Hematopoietic multipotent progenitor cell treated with erythropoietin and hydrocortisone succinate and interleukin-3 and kit ligand, for 17 days (in vitro differentiated cells): Measurements from ENCODE around the gene NDUFA12.

Experiments
- DNase-seq: peaks from one replicate; pipeline ENCODE4 v3.0.0-alpha.2; 2015; ENCODE audit warnings: low spot score

NDUFA12 gene

GRCh38 chr12:94980577-94980976 is 22.9 kb downstream of the NDUFA12 start:
- no peak for DNase-seq

GRCh38 chr12:94979941-94980340 is 23.6 kb downstream of the NDUFA12 start:
- DNase-seq = no peak

GRCh38 chr12:94977766-94978468 is 25.6 kb downstream of the NDUFA12 start:
- no peak for DNase-seq

- no peak for DNase-seq
These were observed 30.3 kb downstream of the NDUFA12 start for GRCh38 chr12:94973221-94973620.

DNA sequence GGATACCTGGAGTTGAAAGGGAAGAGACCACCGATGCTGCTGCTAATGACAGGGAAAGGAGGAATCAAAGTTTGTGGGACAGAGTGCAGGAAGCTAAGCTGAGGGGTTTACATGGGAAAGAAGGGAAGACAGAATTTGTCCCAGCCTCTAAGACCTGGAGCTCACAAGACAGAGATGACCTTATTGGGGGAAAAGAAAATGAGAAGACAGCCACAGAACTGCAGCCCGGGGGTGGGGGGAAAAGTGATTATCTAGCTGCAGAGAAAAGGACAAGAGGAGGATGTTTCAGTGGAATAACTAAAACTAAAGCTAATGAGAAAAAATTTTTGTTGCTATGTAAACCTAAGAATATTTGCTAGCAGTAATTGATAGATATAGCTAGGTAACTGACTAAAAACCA is 30.7 kb downstream of the NDUFA12 start:
- DNase-seq = no peak

GRCh38 chr12:94971923-94972322 is 31.6 kb downstream of the NDUFA12 start:
- DNase-seq = no peak

- DNase-seq = no peak
These were observed 32.9 kb downstream of the NDUFA12 start for GRCh38 chr12:94970560-94970959.

GRCh38 chr12:94969424-94969823 is 34.1 kb downstream of the NDUFA12 start:
- no peak for DNase-seq

DNA sequence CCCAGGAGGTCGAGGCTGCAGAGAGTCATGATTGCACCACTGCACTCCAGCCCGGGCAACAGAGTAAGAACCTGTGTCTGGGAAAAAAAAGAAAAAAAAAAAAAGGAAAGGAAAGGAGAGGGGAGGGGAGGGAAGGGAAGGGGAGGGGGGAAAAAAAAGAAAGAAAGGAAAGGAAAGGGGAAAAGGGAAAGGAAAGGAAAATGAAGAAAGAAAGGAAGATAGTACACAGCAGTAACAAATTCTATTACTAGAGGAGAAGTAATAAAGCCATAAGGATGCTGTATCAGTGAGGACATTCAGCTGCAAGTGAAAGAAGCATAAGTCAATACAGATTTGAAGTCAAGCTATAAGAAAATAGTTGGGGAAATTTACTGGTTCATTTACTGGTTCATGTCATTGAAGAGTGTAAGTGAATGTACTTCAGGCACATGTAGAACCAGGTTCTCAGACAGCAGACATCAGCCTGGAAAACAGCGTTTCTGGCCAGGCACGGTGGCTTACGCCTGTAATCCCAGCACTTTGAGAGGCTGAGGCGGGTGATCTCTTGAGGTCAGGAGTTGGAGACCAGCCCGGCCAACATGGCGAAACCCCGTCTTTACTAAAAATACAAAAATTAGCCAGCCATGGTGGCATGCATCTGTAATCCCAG is 37.4 kb downstream of the NDUFA12 start:
- DNase-seq = no peak

DNA sequence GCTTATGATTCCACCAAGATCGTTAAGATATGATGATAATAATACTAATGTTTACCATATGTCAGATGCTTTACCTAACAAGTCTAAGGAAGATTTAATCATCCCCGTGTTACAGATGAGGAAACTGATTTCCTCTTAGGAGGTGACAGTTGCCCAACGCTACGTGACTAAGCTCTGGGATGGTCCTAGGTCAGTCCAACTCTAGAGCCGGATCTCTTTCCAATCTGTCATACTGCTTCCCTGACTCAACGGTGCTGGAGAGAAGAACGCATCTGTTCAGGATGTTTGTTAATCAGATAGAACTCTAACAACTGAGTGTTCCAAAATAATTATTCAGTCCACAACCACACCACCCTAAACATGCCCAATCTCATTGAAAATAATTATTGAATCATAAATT is 39.8 kb downstream of the NDUFA12 start:
- DNase-seq = no peak

- DNase-seq = no peak
These were observed 40.8 kb downstream of the NDUFA12 start for GRCh38 chr12:94962670-94963069.

DNA sequence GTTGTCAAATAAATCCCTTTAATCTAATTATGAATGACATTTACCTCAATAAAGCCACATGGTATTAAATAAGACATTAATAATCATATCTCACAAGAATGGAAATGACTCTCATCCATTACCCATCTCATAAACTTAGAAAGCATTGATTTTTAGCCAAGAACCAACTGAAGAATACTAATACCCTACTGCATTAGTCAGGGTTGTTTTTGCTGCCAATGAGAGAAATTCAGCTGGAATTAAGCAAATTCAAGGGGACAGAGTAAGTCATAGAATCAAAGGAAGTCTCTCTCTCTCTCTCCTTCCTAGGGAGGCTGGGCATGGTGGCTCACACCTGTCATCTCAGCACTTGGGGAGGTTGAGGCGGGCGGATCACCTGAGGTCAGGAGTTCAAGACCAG is 41.6 kb downstream of the NDUFA12 start:
- no peak for DNase-seq

GRCh38 chr12:94961256-94961824 is 42.2 kb downstream of the NDUFA12 start:
- DNase-seq = no peak

GRCh38 chr12:94957006-94957405 is 46.5 kb downstream of the NDUFA12 start:
- no peak for DNase-seq

GRCh38 chr12:94954948-94955592 is 48.4 kb downstream of the NDUFA12 start:
- DNase-seq = no peak

- peak; percentile 36 for DNase-seq
These were observed 49.3 kb downstream of the NDUFA12 start for GRCh38 chr12:94954029-94954685.

DNA sequence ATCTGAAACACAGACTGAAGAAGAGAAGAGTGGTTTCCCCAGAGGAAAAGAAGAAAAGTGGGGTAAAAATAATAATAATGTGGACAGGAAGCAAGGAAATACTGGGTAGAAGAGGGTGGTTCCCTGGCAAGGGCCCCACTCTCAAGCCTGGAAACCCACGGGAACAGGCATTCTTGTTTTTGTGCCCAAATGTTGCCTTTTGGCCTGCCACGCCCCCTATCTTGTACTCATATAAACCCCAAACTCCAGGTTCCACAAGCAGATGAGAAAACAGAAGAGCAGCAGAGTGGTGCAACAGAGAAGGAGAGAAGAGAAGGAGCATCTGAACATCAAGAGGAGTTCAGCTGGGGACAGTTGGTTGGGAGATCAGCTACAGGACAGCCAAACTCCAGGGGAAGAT is 51.2 kb downstream of the NDUFA12 start:
- no peak for DNase-seq

DNA sequence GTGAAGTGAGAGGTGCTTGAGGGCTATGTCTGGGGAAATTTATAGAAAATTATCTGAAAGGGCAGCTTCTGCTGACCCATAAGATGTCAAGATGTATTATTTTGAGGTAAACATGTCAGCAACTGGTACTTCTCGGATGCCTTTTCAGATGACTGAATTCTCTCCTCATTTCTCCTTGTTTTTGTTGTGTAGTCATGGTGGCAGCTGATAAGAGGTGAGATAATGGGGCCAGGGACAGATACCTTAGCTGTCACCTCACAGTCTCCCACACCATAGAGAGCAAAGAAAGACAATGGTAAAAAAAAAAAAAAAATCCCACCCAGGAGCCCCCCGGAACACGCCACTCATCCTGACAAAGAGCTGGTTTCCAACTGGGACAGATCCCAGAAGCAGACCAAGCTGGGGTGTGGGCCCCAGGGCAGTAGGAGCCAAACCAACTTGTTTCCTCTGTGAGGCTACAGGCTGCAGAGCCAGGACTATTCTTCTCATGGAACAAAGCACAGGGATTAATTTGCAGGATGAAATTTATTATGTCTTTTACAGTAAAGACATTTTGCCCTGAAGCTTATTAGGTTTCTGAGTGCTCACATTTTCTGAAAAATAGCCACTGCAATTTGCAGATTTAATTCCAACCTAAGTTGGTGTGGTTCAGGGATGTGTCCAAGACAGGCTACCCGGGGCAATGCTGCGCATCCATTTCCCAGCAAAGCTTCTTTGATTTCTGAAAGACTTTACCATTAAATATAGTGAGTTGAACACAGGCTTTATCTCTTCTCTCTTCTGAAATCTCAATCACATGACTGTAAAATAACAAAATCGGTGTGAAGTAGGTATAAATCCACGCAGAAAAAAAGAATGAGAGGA is 52.2 kb downstream of the NDUFA12 start:
- no peak for DNase-seq

DNA sequence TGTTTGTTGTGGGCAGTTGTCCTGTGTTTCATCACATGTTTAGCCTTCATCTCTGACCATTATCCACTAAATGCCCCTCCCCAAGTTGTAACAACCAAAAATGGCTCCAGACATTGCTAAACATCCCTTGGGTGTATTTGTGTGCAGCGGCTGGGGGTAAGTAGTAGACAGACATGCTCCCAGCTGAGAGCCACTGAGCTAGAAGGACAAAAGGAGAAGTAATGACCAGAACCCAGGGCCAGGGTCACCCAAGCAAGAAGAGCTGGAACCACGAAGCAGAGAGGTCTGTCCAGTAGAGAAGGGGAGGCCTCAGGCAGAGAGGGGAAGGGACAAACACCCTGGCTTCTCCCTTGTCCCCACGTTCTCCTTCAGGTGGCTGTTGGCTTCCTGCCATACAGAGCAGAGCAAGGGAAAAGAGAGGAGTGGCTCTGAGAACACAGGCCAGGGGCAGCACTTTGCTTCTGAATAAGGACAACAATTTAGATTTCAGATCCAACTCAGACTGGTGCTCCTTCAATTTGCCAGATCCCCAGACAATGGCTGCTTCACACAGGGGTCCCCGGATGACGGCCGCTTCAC is 55.2 kb downstream of the NDUFA12 start:
- DNase-seq = no peak

DNA sequence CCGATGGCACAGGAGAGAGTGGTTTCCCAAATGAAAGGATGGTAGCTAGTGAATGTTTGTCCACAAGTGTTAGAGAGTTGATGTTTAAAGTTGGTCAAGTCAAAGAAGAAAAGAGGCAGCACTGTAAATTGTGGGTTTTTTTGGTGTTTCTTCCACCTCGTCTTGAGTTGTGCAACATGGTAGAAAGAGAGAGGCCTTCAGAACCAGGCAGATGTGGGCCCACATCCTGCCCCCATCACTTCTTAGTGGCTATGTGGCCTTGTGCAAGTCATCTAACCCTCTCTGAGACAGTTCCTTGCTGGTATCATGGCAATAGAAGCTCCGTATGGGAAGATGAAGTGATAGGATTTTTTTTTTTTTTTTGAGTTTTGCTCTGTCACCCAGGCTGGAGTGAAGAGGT is 60.8 kb downstream of the NDUFA12 start:
- DNase-seq = no peak

DNA sequence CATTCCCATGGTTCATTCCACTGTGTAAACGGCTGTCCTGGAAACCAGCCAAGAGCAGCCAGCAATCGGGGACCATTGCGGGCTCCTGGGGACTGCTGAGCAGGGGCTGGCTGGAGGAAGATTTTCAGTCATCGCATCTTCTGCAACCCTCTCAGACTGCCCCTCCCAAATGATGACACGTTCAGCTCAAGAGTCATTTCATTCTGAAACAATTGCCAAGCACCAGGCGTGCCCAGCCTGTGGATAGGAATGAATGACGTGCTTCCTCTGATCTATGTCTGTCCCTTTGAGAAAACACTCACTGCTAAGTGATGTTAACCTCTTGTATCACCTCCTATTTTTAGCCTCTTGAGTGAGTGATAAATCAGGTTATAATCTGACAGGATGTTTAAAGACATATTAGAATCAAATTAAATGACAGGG is 62.0 kb downstream of the NDUFA12 start:
- DNase-seq = no peak
